GM12878 (cell line): ENCODE data around the gene HCAR1.
"Not testable (repeated sequence)": the region's sequence is repeated elsewhere in the genome, so short reads cannot be mapped to it uniquely, and the experiment has no call there.

Experiments
- CBX3 ChIP-seq: fragments of 200-600 bp; sonication (generic); IDR thresholded peaks from 2 replicates; pipeline ENCODE4 v1.6.1; 2016; ENCODE audit warnings: low read depth, borderline replicate concordance
- CTCF ChIP-seq, 3 experiments: IDR thresholded peaks in 2 of 3; conservative IDR thresholded peaks in 1 of 3; 2 replicates each; pipeline ENCODE4 v1.5.1; 2011; ENCODE audit warnings: low read depth in 3 of 3, low read length in 3 of 3, mild to moderate bottlenecking in 3 of 3, control low read depth in 2 of 3, moderate library complexity in 2 of 3, inconsistent platforms in 1 of 3, mixed read lengths in 1 of 3; ENCODE audit not compliant: control insufficient read depth in 2 of 3, insufficient read depth in 1 of 3; ENCODE audit errors: extremely low read depth in 1 of 3
- EP300 ChIP-seq, 2 experiments: fragments of 150-350 bp in 1 of 2; IDR thresholded peaks; 2 replicates each; pipeline ENCODE4 v1.6.1; 2011 to 2012; ENCODE audit warnings: low read depth in 2 of 2, low read length in 2 of 2, borderline replicate concordance in 1 of 2, improper control_type of control experiment in 1 of 2, inconsistent platforms in 1 of 2; ENCODE audit not compliant: control insufficient read depth in 1 of 2
- NR2F1 ChIP-seq: fragments of 450-650 bp; conservative IDR thresholded peaks from 2 replicates; pipeline ENCODE4 v1.6.1; 2017; ENCODE audit warnings: mild to moderate bottlenecking

DNA sequence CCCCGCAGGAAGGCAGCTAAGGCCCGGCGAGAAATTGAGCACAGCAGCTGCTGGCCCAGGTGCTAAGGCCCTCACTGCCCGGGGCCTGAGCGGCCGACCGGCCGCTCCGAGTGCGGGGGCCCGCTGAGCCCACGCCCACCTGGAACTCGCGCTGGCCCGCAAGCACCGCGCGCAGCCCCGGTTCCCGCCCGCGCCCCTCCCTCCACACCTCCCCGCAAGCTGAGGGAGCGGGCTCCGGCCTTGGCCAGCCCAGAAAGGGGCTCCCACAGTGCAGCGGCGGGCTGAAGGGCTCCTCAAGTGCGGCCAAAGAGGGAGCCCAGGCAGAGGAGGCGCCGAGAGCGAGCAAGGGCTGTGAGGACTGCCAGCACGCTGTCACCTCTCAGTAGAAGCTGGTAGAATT, 53.9 kb downstream of the HCAR1 start:
- not testable (repeated sequence) for TF ChIP-seq CTCF (IDR thresholded peaks at IDR 0.05 in 2 of 3, conservative IDR thresholded peaks at IDR 0.05 in 1 of 3; ENCODE audit: control insufficient read depth in 2 of 3, extremely low read depth in 1 of 3, insufficient read depth in 1 of 3, low read depth in 3 of 3, low read length in 3 of 3); EP300 (IDR thresholded peaks at IDR 0.05; ENCODE audit: borderline replicate concordance in 1 of 2, control insufficient read depth in 1 of 2, low read depth in 2 of 2, low read length in 2 of 2); NR2F1; CBX3
